PC-3 (cell line): ENCODE results near the gene TNFRSF9. TPM values are rescaled to one million over a fixed set of nuclear protein-coding genes. Genes with fewer than 3 reads are reported as not detected.

Experiments used
- ATAC-seq: fragments of 200-7000 bp; cut with Tn5 transposase; 2 replicates; pipeline ENCODE4 v1.9.1; 2020; ENCODE audit warnings: mild to moderate bottlenecking, moderate library complexity
- BruUV-seq: library from RNA; stranded (reverse); fragments of 400-500 nt; replicated peaks from 2 replicates; lab custom pipeline; 2021; lab: Mats Ljungman, UMichigan
- CTCF ChIA-PET: fragments of 300-600 bp; sonication (Branson Sonifier 250); formaldehyde crosslinking; loops from one replicate; lab custom pipeline; 2022; ENCODE audit warnings: antibody characterized with exemption; lab: Charles Lee
- POLR2A ChIA-PET: fragments of 300-600 bp; sonication (Branson Sonifier 250); formaldehyde crosslinking; loops from one replicate; lab custom pipeline; 2022; ENCODE audit warnings: antibody characterized with exemption; ENCODE audit not compliant: unreplicated experiment; lab: Charles Lee
- DNase-seq: peaks from one replicate; pipeline ENCODE4 v3.0.0-alpha.2; 2015
- H2AFZ ChIP-seq: fragments of 300-600 bp; sonication (generic); 2 replicates; pipeline ENCODE4 v1.6.0; 2016; ENCODE audit warnings: antibody characterized with exemption, low read length
- H3F3A ChIP-seq: fragments of 300-600 bp; sonication (generic); one replicate; pipeline ENCODE4 v1.6.0; 2017; ENCODE audit warnings: antibody characterized with exemption, low read length, control low read depth, mild to moderate bottlenecking; ENCODE audit not compliant: unreplicated experiment
- H3K27ac ChIP-seq: fragments of 300-600 bp; sonication (generic); 2 replicates; pipeline ENCODE4 v1.5.1; 2016; ENCODE audit warnings: mild to moderate bottlenecking, low read length
- H3K27me3 ChIP-seq: fragments of 300-600 bp; sonication (generic); 2 replicates; pipeline ENCODE4 v1.6.1; 2016; ENCODE audit warnings: low read length, mixed read lengths
- H3K36me3 ChIP-seq: fragments of 300-600 bp; sonication (generic); 2 replicates; pipeline ENCODE4 v1.6.1; 2016; ENCODE audit warnings: low read depth, mixed run types, low read length, mixed read lengths
- H3K4me1 ChIP-seq: fragments of 300-600 bp; sonication (generic); 2 replicates; pipeline ENCODE4 v1.5.1; 2016; ENCODE audit warnings: low read length; ENCODE audit not compliant: insufficient read depth
- H3K4me2 ChIP-seq: fragments of 300-600 bp; sonication (generic); 2 replicates; pipeline ENCODE4 v1.6.0; 2016; ENCODE audit warnings: low read length
- H3K4me3 ChIP-seq: fragments of 300-600 bp; sonication (generic); 2 replicates; pipeline ENCODE4 v1.5.1; 2016; ENCODE audit warnings: mild to moderate bottlenecking, low read length, mixed read lengths
- H3K79me2 ChIP-seq: fragments of 300-600 bp; sonication (generic); 2 replicates; pipeline ENCODE4 v1.6.1; 2017; ENCODE audit warnings: low read length, mixed read lengths
- H3K9ac ChIP-seq: fragments of 300-600 bp; sonication (generic); 2 replicates; pipeline ENCODE4 v1.6.0; 2016; ENCODE audit warnings: mild to moderate bottlenecking, low read length
- H3K9me2 ChIP-seq: fragments of 300-600 bp; sonication (generic); replicated peaks from 2 replicates; pipeline ENCODE4 v1.6.1; 2016; ENCODE audit warnings: mixed run types, low read length, mixed read lengths
- H3K9me3 ChIP-seq: fragments of 300-600 bp; sonication (generic); 2 replicates; pipeline ENCODE4 v1.6.1; 2016; ENCODE audit warnings: low read length, mixed read lengths
- H4K20me1 ChIP-seq: fragments of 300-600 bp; sonication (generic); 2 replicates; pipeline ENCODE4 v1.6.1; 2016; ENCODE audit warnings: low read length, mixed read lengths
- CTCF ChIP-seq: fragments of 300-600 bp; sonication (generic); conservative IDR thresholded peaks from 2 replicates; pipeline ENCODE4 v1.5.1; 2017; ENCODE audit warnings: antibody characterized with exemption, low read depth, mild to moderate bottlenecking, low read length
- EZH2 ChIP-seq: fragments of 300-600 bp; sonication (generic); IDR thresholded peaks from one replicate; pipeline ENCODE4 v1.6.1; 2017; ENCODE audit warnings: antibody characterized with exemption, mild to moderate bottlenecking, low read length; ENCODE audit not compliant: unreplicated experiment
- EZH2phosphoT487 ChIP-seq: fragments of 300-600 bp; sonication (generic); IDR thresholded peaks from 2 replicates; pipeline ENCODE4 v1.6.1; 2018; ENCODE audit warnings: mild to moderate bottlenecking, antibody characterized with exemption, low read length, borderline replicate concordance
- intact Hi-C: fragments of 100-400 bp; cut with micrococcal nuclease; formaldehyde crosslinking; loops from 2 replicates; pipeline ENCODE4 v1.9.0; 2023
- total RNA-seq: library from RNA; depleted of rRNA; stranded (reverse); fragments of >200 nt; gene quantifications from 2 replicates; pipeline ENCODE4 v1.2.3, GENCODE V29; 2014

The TNFRSF9 gene
- total RNA-seq, 1 experiment from 2014 or later: 0.04 TPM

- Histone ChIP-seq H3K27me3 (no peaks in the 10 kb centered on the region), H3K4me1 (no peaks in the 10 kb centered on the region), H3K9me3 (no peaks in the 10 kb centered on the region), H3K4me3 (no peak overlapping the region), H3K9ac (no peak overlapping the region), H3K36me3 (no peaks in the 10 kb centered on the region), H3K79me2 (no peaks in the 10 kb centered on the region), H3K27ac (no peak overlapping the region), H3K4me2 (no peak overlapping the region), H3F3A (no peaks in the 10 kb centered on the region), H2AFZ (no peak overlapping the region), H4K20me1 (no peaks in the 10 kb centered on the region), H3K9me2 (no peaks in the 10 kb centered on the region)
- BruUV-seq: no TSS peak
- no peak for TF ChIP-seq CTCF
- TF ChIP-seq EZH2: no peak
- TF ChIP-seq EZH2phosphoT487: no peak
- intact Hi-C loops: no loop called here
- ChIA-PET CTCF (no interaction called here), POLR2A (no interaction called here)
- DNase-seq: no peak
- ATAC-seq: no peak
These were observed 24.2 kb downstream of the TNFRSF9 start for GRCh38 chr1:7916501-7916830.

GRCh38 chr1:7915826-7916500, 24.7 kb downstream of the TNFRSF9 start:
- intact Hi-C loops: no loop called here
- no peaks in the 10 kb centered on the region for H3K79me2 ChIP-seq
- H3K4me1 ChIP-seq: no peaks in the 10 kb centered on the region
- ATAC-seq: no peak
- no peak overlapping the region for H3K9ac ChIP-seq
- no peaks in the 10 kb centered on the region for H4K20me1 ChIP-seq
- ChIA-PET POLR2A (no interaction called here), CTCF (no interaction called here)
- H3K9me3 ChIP-seq: no peaks in the 10 kb centered on the region
- H3K27me3 ChIP-seq: no peaks in the 10 kb centered on the region
- TF ChIP-seq EZH2phosphoT487: no peak
- H3K9me2 ChIP-seq: no peaks in the 10 kb centered on the region
- no peak overlapping the region for H3K4me2 ChIP-seq
- H3K4me3 ChIP-seq: no peak overlapping the region
- H3F3A ChIP-seq: no peaks in the 10 kb centered on the region
- DNase-seq: no peak
- BruUV-seq: no TSS peak
- H3K36me3 ChIP-seq: no peaks in the 10 kb centered on the region
- H3K27ac ChIP-seq: no peak overlapping the region
- no peak overlapping the region for H2AFZ ChIP-seq

DNA sequence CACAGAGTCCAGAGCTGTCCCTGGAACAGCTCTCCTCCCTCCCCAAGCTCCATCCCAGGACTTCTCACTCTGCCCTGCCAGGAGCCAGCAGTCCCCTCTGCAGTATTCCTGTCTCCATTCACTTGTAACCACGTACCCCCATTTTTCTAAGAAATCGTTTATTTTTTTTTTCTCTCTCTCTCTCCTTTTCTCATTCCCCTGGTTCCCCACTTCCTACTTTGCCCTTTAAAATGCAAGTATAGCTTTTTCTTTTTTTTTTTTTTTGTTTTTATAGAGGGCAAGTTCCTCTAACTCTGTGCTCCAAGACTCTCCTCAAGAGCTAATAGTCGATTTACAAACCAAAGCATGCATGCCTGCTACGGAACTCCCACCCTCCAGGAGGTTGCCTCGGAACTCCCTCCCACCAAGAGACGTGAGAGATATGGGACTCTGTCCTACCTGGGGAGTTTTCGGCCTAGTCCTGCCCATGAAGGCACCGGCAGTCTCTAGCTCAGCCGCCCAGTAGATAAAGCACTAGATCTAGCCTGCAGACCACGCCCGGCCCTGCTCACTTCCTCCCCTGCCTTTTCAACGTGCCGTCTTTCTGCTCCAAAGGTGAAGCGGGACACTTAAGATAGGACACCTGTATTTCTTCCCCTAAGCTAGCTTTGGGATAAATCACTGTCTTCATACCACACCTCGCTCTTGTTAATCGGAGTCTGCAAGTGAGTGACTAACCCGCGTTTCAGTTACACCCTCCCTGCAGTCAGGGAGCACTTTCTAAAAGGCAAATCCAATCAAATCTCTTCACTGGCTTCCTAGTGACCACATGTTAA, 27.7 kb downstream of the TNFRSF9 start:
- Histone ChIP-seq H3F3A (no peaks in the 10 kb centered on the region), H3K36me3 (no peaks in the 10 kb centered on the region), H3K9me3 (no peaks in the 10 kb centered on the region), H3K27me3 (no peaks in the 10 kb centered on the region), H4K20me1 (no peaks in the 10 kb centered on the region), H3K9ac (no peak overlapping the region), H3K4me3 (no peak overlapping the region), H3K79me2 (no peaks in the 10 kb centered on the region), H3K4me1 (no peaks in the 10 kb centered on the region), H3K9me2 (no peaks in the 10 kb centered on the region), H2AFZ (no peak overlapping the region), H3K27ac (no peak overlapping the region), H3K4me2 (no peak overlapping the region)
- DNase-seq (no peak), ATAC-seq (no peak)
- CTCF ChIA-PET: no interaction called here
- no peak for TF ChIP-seq EZH2
- no peak for TF ChIP-seq EZH2phosphoT487
- TF ChIP-seq CTCF: no peak
- intact Hi-C loops: no loop called here
- no TSS peak for BruUV-seq
- POLR2A ChIA-PET: no interaction called here
